DND-41 (cell line): ENCODE results near the gene ATP11B.

Source experiments
- ATAC-seq: fragments of 200-7000 bp; cut with Tn5 transposase; 3 replicates; pipeline ENCODE4 v1.9.1; 2021; ENCODE audit warnings: low read depth; ENCODE audit not compliant: insufficient read depth
- DNase-seq: peaks from one replicate; pipeline ENCODE4 v3.0.0-alpha.2; 2020
- H2AFZ ChIP-seq: 2 replicates; pipeline ENCODE4 v1.6.0; 2012; ENCODE audit warnings: low read depth, low read length
- H3K27ac ChIP-seq: 2 replicates; pipeline ENCODE4 v1.5.1; 2012; ENCODE audit warnings: low read length, inconsistent platforms
- H3K27me3 ChIP-seq: fragments of 200-600 bp; sonication (generic); 2 replicates; pipeline ENCODE4 v1.6.0; 2012; ENCODE audit warnings: low read length, mild to moderate bottlenecking, inconsistent platforms; ENCODE audit not compliant: insufficient read depth, poor library complexity
- H3K36me3 ChIP-seq: 2 replicates; pipeline ENCODE4 v1.5.1; 2012; ENCODE audit warnings: low read length, inconsistent platforms; ENCODE audit not compliant: insufficient read depth
- H3K4me1 ChIP-seq: 2 replicates; pipeline ENCODE4 v1.5.1; 2012; ENCODE audit warnings: mild to moderate bottlenecking, low read length; ENCODE audit not compliant: insufficient read depth
- H3K4me2 ChIP-seq: 2 replicates; pipeline ENCODE4 v1.6.0; 2012; ENCODE audit warnings: mild to moderate bottlenecking, moderate library complexity, low read length, inconsistent platforms; ENCODE audit not compliant: insufficient read depth
- H3K4me3 ChIP-seq, 2 experiments: fragments of 200-600 bp in 1 of 2; shearing (Covaris generic) in 1 of 2; 2 replicates each; pipeline ENCODE4 v1.5.1; 2012 to 2016; ENCODE audit warnings: inconsistent platforms in 2 of 2, low read length in 2 of 2, mild to moderate bottlenecking in 2 of 2, low read depth in 1 of 2, moderate library complexity in 1 of 2
- H3K79me2 ChIP-seq: 2 replicates; pipeline ENCODE4 v1.6.0; 2012; ENCODE audit warnings: low read length, inconsistent platforms; ENCODE audit not compliant: insufficient read depth
- H3K9ac ChIP-seq: 2 replicates; pipeline ENCODE4 v1.6.0; 2012; ENCODE audit warnings: low read depth, mild to moderate bottlenecking, inconsistent platforms, low read length, moderate library complexity
- H3K9me3 ChIP-seq: 2 replicates; pipeline ENCODE4 v1.5.1; 2012; ENCODE audit warnings: low read length, moderate library complexity, mild to moderate bottlenecking, inconsistent platforms; ENCODE audit not compliant: insufficient read depth, severe bottlenecking
- H4K20me1 ChIP-seq: 2 replicates; pipeline ENCODE4 v1.6.0; 2012; ENCODE audit warnings: low read length; ENCODE audit not compliant: insufficient read depth
- CTCF ChIP-seq: IDR thresholded peaks from 2 replicates; pipeline ENCODE4 v1.5.1; 2012; ENCODE audit warnings: borderline replicate concordance, low read length, moderate library complexity, mild to moderate bottlenecking; ENCODE audit not compliant: poor library complexity, severe bottlenecking; ENCODE audit errors: extremely low read depth
- EZH2 ChIP-seq: IDR thresholded peaks from 3 replicates; pipeline ENCODE4 v1.6.1; 2012; ENCODE audit warnings: borderline replicate concordance, low read depth, mild to moderate bottlenecking, moderate library complexity, low read length, inconsistent platforms; ENCODE audit not compliant: severe bottlenecking

Gene ATP11B

GRCh38 chr3:182889948-182890629 is 96.8 kb downstream of the ATP11B start:
- DNase-seq = no peak

GRCh38 chr3:182891364-182891763 is 98.1 kb downstream of the ATP11B start:
- DNase-seq = no peak
- Histone ChIP-seq H3K4me3 (no peak overlapping the region), H2AFZ (no peak overlapping the region), H3K9me3 (no peaks in the 10 kb centered on the region), H3K4me1 (no peaks in the 10 kb centered on the region), H3K27ac (no peak overlapping the region), H3K79me2 (no peaks in the 10 kb centered on the region), H3K9ac (no peak overlapping the region), H3K36me3 (peaks cover 34% of the 10 kb centered on the region; the same call in 1 of the 2 replicates), H3K4me2 (no peak overlapping the region), H4K20me1 (no peaks in the 10 kb centered on the region), H3K27me3 (no peaks in the 10 kb centered on the region)
- ATAC-seq = no peak
- TF ChIP-seq EZH2 = no peak
- no peak for TF ChIP-seq CTCF

More at GRCh38 chr3:182889948-182890629, 96.8 kb downstream of the ATP11B start:
- Histone ChIP-seq H2AFZ (no peak overlapping the region), H3K9me3 (no peaks in the 10 kb centered on the region), H3K27me3 (no peaks in the 10 kb centered on the region), H3K27ac (no peak overlapping the region), H3K4me1 (no peaks in the 10 kb centered on the region), H4K20me1 (no peaks in the 10 kb centered on the region), H3K36me3 (peaks cover 34% of the 10 kb centered on the region; the same call in 1 of the 2 replicates), H3K4me2 (no peak overlapping the region), H3K9ac (no peak overlapping the region), H3K4me3 (no peak overlapping the region), H3K79me2 (no peaks in the 10 kb centered on the region)
- TF ChIP-seq EZH2 (no peak), CTCF (no peak)
- ATAC-seq = no peak

- Histone ChIP-seq H3K27me3 (no peaks in the 10 kb centered on the region), H3K9ac (no peak overlapping the region), H4K20me1 (no peaks in the 10 kb centered on the region), H3K36me3 (peaks cover 37% of the 10 kb centered on the region; the same call in 1 of the 2 replicates), H3K4me3 (no peak overlapping the region), H3K9me3 (no peaks in the 10 kb centered on the region), H3K4me2 (no peak overlapping the region), H3K4me1 (no peaks in the 10 kb centered on the region), H3K79me2 (no peaks in the 10 kb centered on the region), H2AFZ (no peak overlapping the region), H3K27ac (no peak overlapping the region)
- DNase-seq (no peak), ATAC-seq (no peak)
- TF ChIP-seq EZH2 (no peak), CTCF (no peak)
Measured at GRCh38 chr3:182892226-182892625, 98.9 kb downstream of the ATP11B start.
